GM19023 (cell line): ENCODE results near the gene ZEB1.

Experiments used
- ATAC-seq: cut with Tn5 transposase; IDR thresholded peaks from one replicate; pipeline ENCODE4 v1.9.1; 2021; ENCODE audit warnings: mild to moderate bottlenecking, moderate library complexity; ENCODE audit not compliant: unreplicated experiment

Gene ZEB1

GRCh38 chr10:31574577-31574976 is 255.6 kb downstream of the ZEB1 start:
- no peak for ATAC-seq

- ATAC-seq: no peak
These were observed 259.3 kb downstream of the ZEB1 start for GRCh38 chr10:31578181-31578852.

GRCh38 chr10:31578951-31579350 is 259.9 kb downstream of the ZEB1 start:
- no peak for ATAC-seq
